Esophagus squamous epithelium (tissue), 4 donors: ENCODE data around the gene DIS3L2.

ENCODE experiments used
- POLR2A ChIP-seq, 4 donors: fragments of 450-650 bp; IDR thresholded peaks; one replicate each; pipeline ENCODE4 v1.6.1; 2017; ENCODE audit warnings: antibody characterized with exemption in 4 of 4, mild to moderate bottlenecking in 4 of 4, moderate library complexity in 3 of 4
- TF ChIP-seq, protein P1 (sequence below), 6 experiments: fragments of 450-650 bp in 4 of 6; fragments of 200-600 bp in 2 of 6; sonication (generic) in 2 of 6; IDR thresholded peaks; one replicate each; pipeline ENCODE4 v1.5.1; 2016 to 2019; ENCODE audit warnings: antibody characterized with exemption in 6 of 6, mild to moderate bottlenecking in 4 of 6, moderate library complexity in 4 of 6

DNA sequence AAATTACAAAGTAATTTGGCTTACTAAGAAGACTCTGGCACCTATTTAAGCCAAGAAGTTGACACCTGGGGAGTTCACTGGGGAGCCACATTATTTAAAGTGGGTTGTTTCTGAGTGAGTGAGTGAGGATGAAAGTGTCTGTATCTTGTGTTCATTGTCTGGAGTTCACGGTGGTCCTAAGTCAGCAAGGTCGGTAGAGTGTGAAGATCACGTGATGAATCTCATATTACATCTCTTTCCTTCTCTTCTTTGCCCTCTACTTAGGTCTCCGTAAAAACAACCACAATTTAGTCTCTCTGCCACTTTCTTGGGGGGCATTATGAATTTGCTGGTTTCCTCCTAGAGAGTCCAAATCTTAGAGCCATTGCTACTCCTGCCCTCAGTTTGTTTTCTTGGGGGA is 67.8 kb downstream of the DIS3L2 start:
- TF ChIP-seq, protein P1, sequence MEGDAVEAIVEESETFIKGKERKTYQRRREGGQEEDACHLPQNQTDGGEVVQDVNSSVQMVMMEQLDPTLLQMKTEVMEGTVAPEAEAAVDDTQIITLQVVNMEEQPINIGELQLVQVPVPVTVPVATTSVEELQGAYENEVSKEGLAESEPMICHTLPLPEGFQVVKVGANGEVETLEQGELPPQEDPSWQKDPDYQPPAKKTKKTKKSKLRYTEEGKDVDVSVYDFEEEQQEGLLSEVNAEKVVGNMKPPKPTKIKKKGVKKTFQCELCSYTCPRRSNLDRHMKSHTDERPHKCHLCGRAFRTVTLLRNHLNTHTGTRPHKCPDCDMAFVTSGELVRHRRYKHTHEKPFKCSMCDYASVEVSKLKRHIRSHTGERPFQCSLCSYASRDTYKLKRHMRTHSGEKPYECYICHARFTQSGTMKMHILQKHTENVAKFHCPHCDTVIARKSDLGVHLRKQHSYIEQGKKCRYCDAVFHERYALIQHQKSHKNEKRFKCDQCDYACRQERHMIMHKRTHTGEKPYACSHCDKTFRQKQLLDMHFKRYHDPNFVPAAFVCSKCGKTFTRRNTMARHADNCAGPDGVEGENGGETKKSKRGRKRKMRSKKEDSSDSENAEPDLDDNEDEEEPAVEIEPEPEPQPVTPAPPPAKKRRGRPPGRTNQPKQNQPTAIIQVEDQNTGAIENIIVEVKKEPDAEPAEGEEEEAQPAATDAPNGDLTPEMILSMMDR (IDR thresholded peaks at IDR 0.05): no peak
- TF ChIP-seq POLR2A (IDR thresholded peaks at IDR 0.05): no peak
